HK-2 (cell line): ENCODE results near the gene HBE1.
"Not testable (repeated sequence)": the region's sequence is repeated elsewhere in the genome, so short reads cannot be mapped to it uniquely, and the experiment has no call there.

Experiments
- DNase-seq: peaks from one replicate; pipeline ENCODE4 v3.0.0-alpha.2; 2018; ENCODE audit not compliant: unreplicated experiment

Gene HBE1

DNA sequence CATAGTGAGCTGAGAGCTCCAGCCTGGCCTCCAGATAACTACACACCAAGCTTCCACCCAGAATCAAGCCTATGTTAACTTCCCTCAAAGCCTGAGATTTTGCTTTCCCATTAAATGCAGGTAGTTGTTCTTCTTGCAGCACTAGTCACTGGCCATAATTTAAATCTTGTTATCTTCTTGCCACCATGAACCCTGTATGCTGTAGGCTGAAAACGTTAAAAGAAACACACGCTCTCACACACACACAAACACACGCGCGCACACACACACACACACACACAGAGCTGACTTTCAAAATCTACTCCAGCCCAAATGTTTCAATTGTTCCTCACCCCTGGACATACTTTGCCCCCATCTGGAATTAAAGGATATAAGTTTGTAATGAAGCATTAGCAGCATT is 16.3 kb downstream of the HBE1 start:
- not testable (repeated sequence) for DNase-seq

- DNase-seq, result no peak
These were observed 16.9 kb downstream of the HBE1 start for GRCh38 chr11:5252919-5253265.

DNA sequence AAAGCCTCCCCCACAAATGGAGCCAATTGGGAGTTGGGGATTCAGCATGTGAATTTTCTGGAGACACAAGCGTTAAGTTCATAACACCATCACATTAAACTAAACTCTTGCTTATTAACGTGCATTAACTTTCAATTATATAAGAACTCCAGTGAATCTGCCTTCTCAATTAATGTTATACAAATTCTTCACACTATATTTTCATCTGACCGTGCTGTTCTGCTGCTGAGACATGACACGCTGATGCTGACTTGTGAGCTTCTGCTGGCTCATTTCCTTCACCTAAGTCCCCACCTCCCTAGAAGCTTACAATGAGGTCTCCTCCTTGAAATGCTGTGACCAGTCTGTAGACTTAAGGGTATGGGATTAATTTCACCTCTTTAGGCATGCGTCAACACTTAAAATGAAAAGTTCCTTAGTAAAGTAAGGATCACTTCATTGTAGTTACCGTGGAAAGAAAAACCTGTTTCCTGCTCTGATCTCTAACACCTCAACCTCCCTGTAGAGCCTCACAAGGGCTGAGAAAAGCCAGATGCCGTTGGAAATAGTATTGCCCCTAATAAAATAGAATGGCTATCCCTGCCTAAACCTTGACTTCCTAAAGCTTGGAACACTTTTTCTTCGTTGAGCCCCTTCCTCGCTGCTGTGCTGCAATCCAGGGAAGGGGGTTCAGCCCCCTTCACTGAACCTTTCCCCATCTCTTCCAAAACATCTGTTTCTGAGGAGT is 17.4 kb downstream of the HBE1 start:
- no peak for DNase-seq

- DNase-seq, result no peak
These were observed 18.0 kb downstream of the HBE1 start for GRCh38 chr11:5251746-5252145.

- DNase-seq, result no peak
These were observed 19.1 kb downstream of the HBE1 start for GRCh38 chr11:5250543-5251204.

DNA sequence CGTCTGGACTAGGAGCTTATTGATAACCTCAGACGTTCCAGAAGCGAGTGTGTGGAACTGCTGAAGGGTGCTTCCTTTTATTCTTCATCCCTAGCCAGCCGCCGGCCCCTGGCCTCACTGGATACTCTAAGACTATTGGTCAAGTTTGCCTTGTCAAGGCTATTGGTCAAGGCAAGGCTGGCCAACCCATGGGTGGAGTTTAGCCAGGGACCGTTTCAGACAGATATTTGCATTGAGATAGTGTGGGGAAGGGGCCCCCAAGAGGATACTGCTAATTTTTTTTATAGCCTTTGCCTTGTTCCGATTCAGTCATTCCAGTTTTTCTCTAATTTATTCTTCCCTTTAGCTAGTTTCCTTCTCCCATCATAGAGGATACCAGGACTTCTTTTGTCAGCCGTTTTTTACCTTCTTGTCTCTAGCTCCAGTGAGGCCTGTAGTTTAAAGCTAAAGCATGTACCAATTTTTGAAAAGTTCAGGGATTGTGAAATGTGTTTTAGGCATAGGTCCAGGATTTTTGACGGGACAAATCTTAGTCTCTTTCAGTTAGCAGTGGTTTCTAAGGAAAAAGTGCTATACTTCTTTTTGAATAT is 19.8 kb downstream of the HBE1 start, which contains the start of gene HBG1:
Gene HBG1 (minus strand): TSS at position 51 of the 590 bp plus-strand sequence. CDS start 53 bp downstream, outside the sequence.
- DNase-seq, result not testable (repeated sequence)

DNA sequence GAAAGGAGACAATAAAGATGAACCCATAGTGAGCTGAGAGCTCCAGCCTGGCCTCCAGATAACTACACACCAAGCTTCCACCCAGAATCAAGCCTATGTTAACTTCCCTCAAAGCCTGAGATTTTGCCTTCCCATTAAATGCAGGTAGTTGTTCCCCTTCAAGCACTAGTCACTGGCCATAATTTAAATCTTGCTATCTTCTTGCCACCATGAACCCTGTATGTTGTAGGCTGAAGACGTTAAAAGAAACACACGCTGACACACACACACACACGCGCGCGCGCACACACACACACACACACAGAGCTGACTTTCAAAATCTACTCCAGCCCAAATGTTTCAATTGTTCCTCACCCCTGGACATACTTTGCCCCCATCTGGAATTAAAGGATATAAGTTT is 21.2 kb downstream of the HBE1 start:
- DNase-seq, result not testable (repeated sequence)

DNA sequence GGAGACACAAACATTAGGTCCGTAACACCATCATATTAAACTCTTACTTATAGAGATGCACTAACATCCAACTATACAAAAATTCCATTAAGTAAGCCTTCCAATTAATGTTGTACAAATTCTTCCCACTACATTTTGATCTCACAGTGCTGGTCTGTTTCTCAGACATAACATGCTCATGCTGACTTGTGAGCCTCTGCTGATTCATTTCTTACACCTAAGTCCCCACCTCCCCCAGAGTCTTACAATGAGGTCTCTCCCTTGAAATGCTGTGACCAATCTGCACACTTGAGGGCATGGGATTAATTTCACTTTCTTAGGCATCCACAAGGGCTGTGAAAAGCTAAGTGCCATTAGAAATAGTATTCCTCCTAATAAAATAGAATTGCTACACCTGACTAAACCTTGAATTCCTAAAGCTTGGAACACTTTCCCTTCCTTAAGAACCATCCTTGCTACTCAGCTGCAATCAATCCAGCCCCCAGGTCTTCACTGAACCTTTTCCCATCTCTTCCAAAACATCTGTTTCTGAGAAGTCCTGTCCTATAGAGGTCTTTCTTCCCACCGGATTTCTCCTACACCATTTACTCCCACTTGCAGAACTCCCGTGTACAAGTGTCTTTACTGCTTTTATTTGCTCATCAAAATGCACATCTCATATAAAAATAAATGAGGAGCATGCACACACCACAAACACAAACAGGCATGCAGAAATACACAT is 22.1 kb downstream of the HBE1 start:
- no peak for DNase-seq

DNA sequence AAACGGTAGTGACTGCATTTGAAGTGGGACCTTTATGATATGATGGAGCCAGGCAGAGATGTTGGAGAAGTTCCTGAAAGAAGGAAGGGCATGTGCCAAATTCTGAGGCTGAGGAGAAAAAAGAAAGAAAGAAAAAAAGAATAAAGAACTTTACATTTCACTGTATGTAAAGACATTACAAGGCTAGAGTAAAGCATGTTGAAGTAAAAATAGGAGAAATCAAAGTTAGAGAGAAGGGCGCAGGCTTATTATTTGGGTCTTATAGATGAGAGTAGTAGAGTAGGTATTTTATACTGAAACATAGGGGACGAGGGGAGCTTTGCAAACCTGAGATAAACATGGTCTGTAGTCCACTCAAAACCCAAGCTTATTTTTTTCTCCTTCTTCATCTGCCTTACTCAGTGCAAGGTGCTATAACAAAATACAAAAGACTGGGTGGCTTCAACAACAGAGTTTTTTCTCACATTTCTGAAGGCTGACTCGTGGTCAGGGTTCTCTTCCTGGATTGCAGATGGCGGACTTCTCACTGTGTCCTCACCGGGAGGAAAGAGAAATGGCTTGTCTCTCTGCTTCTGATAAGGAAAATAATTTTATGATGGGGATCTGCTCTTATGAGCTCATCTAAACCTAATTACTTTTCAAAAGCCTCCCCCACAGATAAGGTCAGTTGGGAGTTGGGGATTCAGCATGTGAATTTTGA is 22.8 kb downstream of the HBE1 start:
- no peak for DNase-seq

DNA sequence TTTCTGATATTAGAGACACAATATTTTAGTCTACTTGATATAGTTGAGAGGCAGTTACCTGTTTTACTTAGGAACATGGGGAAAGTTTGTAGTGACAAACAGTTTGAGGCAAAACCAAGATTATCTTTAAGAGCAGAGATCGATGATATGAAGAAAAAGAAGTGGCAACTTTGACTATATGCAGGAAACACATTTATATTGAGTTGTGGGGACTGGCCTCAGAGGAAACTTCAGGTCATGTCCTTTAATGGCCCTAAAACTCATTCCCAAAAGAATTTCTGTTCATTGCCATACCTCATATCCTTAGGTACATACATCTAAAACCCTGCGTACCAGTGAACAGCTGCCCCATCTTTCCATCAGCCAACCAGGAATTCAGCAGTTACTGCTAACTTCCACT is 24.6 kb downstream of the HBE1 start:
- DNase-seq, result no peak

GRCh38 chr11:5243816-5244180 is 25.9 kb downstream of the HBE1 start:
- no peak for DNase-seq

GRCh38 chr11:5242933-5243815 is 26.6 kb downstream of the HBE1 start:
- DNase-seq, result no peak

GRCh38 chr11:5242208-5242607 is 27.5 kb downstream of the HBE1 start:
- no peak for DNase-seq

DNA sequence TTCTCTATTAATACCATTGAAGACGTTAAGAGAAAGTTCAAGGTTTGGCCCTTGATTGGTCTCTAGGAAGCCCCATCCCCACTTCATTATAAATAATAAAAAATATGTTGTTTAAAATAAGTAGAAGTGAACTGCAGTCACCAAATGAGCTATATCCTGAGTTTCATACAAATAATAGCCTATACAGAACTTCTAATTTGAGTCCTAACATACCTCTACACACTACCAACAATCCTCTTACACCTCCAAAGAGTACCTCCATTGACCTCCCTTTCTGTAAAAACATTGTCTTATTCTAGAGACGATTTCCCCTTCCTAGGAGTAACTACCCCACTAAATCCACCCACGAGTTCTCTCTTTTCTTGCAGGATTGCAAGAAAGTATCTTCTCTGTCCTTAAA is 28.3 kb downstream of the HBE1 start:
- DNase-seq, result no peak

GRCh38 chr11:5240458-5240857 is 29.3 kb downstream of the HBE1 start:
- DNase-seq, result no peak

DNA sequence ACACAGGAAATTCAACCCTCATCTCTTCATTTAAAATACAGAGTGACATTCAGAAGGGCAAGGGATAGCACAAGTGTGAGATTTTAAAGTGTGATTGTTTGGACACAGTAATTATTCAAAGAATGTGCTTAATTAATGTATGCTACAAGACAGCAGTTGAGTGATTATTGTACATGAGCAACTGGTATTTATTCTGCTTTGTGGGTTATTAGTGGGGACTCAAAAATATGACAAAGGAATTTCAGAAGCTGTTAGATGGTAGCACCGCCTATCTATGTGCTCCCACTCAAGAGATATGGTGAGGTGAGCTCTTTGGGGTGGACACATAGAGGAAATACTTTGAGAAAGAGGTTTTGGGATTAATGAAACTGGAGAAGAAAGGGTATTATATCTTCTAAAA is 29.7 kb downstream of the HBE1 start:
- DNase-seq, result no peak

- no peak for DNase-seq
These were observed 30.7 kb downstream of the HBE1 start for GRCh38 chr11:5239046-5239445.

DNA sequence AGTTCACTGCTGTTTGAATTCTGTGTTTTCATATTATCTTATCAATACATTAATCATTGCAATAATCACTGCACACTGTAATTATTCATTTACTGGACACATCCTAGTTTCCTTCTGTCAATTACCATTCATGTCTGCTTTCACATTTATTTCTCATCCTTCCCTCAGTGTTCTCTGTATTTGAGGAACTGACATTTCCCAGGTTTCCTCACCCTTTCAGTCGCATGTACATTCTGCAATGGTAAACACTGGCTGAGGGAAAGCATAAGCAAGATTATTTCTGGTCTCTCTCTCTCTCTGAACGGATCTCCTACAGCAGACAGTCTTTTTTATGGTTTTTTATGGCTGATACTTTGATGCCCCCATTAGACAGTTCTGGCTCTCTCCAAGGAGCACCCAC is 31.3 kb downstream of the HBE1 start:
- DNase-seq, result no peak

GRCh38 chr11:5237420-5237819 is 32.3 kb downstream of the HBE1 start:
- DNase-seq, result no peak

DNA sequence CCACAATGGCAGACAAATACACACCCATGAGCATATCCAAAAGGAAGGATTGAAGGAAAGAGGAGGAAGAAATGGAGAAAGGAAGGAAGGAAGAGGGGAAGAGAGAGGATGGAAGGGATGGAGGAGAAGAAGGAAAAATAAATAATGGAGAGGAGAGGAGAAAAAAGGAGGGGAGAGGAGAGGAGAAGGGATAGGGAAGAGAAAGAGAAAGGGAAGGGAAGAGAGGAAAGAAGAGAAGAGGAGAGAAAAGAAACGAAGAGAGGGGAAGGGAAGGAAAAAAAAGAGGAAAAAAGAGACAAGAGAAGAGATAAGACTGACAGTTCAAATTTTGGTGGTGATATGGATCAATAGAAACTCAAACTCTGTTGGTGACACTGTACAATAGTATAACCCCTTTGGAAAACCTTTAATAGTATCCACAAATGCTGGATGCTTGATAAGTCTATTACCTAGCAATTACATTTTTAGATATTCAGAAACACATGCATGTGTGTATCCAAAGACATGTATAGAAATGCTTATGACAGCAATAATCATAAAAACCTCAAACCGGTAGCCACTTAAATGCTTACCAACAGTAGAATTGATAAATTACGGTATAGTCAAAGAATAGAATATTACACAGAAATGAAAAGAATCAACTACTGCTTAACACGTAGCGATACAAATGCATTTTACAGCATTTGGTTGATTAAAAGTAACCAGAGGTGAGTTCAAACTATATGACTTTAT is 34.2 kb downstream of the HBE1 start:
- no peak for DNase-seq
